IMR-90 (cell line): ENCODE data around the gene TNRC18. TPM values are rescaled to one million over a fixed set of nuclear protein-coding genes. Genes with fewer than 3 reads are reported as not detected.

ENCODE experiments used
- ATAC-seq: fragments of 200-7000 bp; cut with Tn5 transposase; 2 replicates; pipeline ENCODE4 v1.9.1; 2020; ENCODE audit warnings: low read depth, mild to moderate bottlenecking, moderate library complexity
- BruUV-seq: library from RNA; stranded (reverse); fragments of 400-500 nt; replicated peaks from 2 replicates; lab custom pipeline; 2021; lab: Mats Ljungman, UMichigan
- CTCF ChIA-PET: fragments of 300-600 bp; formaldehyde crosslinking; extraction: SDS; loops from one replicate; lab custom pipeline; 2021; ENCODE audit warnings: antibody characterized with exemption; lab: Yijun Ruan, JAX
- POLR2A ChIA-PET: fragments of 300-600 bp; sonication (Branson Sonifier 250); formaldehyde crosslinking; loops from one replicate; lab custom pipeline; 2022; ENCODE audit warnings: antibody characterized with exemption; ENCODE audit not compliant: unreplicated experiment; lab: Charles Lee
- DNase-seq: peaks from one replicate; pipeline ENCODE4 v3.0.0; 2013
- H2AFZ ChIP-seq: replicated peaks from 2 replicates; pipeline ENCODE3; 2013; ENCODE audit warnings: low read length, mild to moderate bottlenecking; ENCODE audit not compliant: poor library complexity
- H2AK5ac ChIP-seq: 2 replicates; pipeline ENCODE4 v1.6.1; 2013; ENCODE audit warnings: low read depth, low read length, inconsistent platforms
- H2AK9ac ChIP-seq: replicated peaks from 2 replicates; pipeline ENCODE3; 2013; ENCODE audit warnings: mild to moderate bottlenecking, low read depth, low read length, moderate library complexity; ENCODE audit not compliant: poor library complexity
- H2BK120ac ChIP-seq: 2 replicates; pipeline ENCODE4 v1.6.1; 2013; ENCODE audit warnings: low read depth, low read length, inconsistent platforms
- H2BK15ac ChIP-seq: 3 replicates; pipeline ENCODE4 v1.6.1; 2013; ENCODE audit warnings: low read depth, low read length, inconsistent platforms
- H2BK20ac ChIP-seq: 2 replicates; pipeline ENCODE4 v1.6.1; 2013; ENCODE audit warnings: low read depth, mild to moderate bottlenecking, inconsistent platforms, low read length, moderate library complexity
- H2BK5ac ChIP-seq: 2 replicates; pipeline ENCODE4 v1.6.1; 2013; ENCODE audit warnings: mild to moderate bottlenecking, low read depth, low read length, inconsistent platforms; ENCODE audit not compliant: poor library complexity, severe bottlenecking
- H3K14ac ChIP-seq: replicated peaks from 2 replicates; pipeline ENCODE4 v1.6.1; 2013; ENCODE audit warnings: low read depth, low read length, inconsistent platforms
- H3K18ac ChIP-seq: 2 replicates; pipeline ENCODE4 v1.6.1; 2013; ENCODE audit warnings: low read depth, low read length, control low read depth
- H3K23ac ChIP-seq: 2 replicates; pipeline ENCODE4 v1.6.1; 2013; ENCODE audit warnings: low read depth, low read length, inconsistent platforms
- H3K27ac ChIP-seq: 2 replicates; pipeline ENCODE4 v1.5.1; 2013; ENCODE audit warnings: mild to moderate bottlenecking, control low read depth, low read length; ENCODE audit not compliant: insufficient read depth
- H3K27me3 ChIP-seq: 2 replicates; pipeline ENCODE4 v1.6.1; 2013; ENCODE audit warnings: low read length; ENCODE audit not compliant: control insufficient read depth, insufficient read depth
- H3K36me3 ChIP-seq: 2 replicates; pipeline ENCODE4 v1.6.1; 2013; ENCODE audit warnings: low read length, mixed read lengths; ENCODE audit not compliant: control insufficient read depth, insufficient read depth
- H3K4ac ChIP-seq: 2 replicates; pipeline ENCODE4 v1.6.1; 2013; ENCODE audit warnings: low read depth, low read length, inconsistent platforms
- H3K4me1 ChIP-seq: 2 replicates; pipeline ENCODE4 v1.6.1; 2013; ENCODE audit warnings: low read length, mixed read lengths; ENCODE audit not compliant: control insufficient read depth, insufficient read depth
- H3K4me2 ChIP-seq: 2 replicates; pipeline ENCODE4 v1.6.1; 2013; ENCODE audit warnings: low read depth, mild to moderate bottlenecking, control low read depth, low read length, moderate library complexity
- H3K4me3 ChIP-seq: 2 replicates; pipeline ENCODE4 v1.5.1; 2013; ENCODE audit warnings: low read depth, mild to moderate bottlenecking, control low read depth, low read length, moderate library complexity; ENCODE audit not compliant: insufficient read depth
- H3K56ac ChIP-seq: 2 replicates; pipeline ENCODE4 v1.6.1; 2013; ENCODE audit warnings: low read length, inconsistent platforms; ENCODE audit not compliant: insufficient read depth; ENCODE audit errors: extremely low read depth
- H3K79me1 ChIP-seq, 2 experiments: 2 replicates each; pipeline ENCODE4 v1.6.1; 2013; ENCODE audit warnings: low read length in 2 of 2, inconsistent platforms in 1 of 2, low read depth in 1 of 2
- H3K9ac ChIP-seq: 2 replicates; pipeline ENCODE4 v1.6.1; 2013; ENCODE audit warnings: low read depth, low read length, control low read depth
- H3K9me1 ChIP-seq: 2 replicates; pipeline ENCODE4 v1.6.1; 2013; ENCODE audit warnings: low read length, inconsistent platforms; ENCODE audit not compliant: insufficient read depth
- H3K9me3 ChIP-seq: 2 replicates; pipeline ENCODE4 v1.6.1; 2013; ENCODE audit warnings: low read length; ENCODE audit not compliant: control insufficient read depth, insufficient read depth
- H4K20me1 ChIP-seq: 2 replicates; pipeline ENCODE4 v1.6.1; 2013; ENCODE audit warnings: low read length, inconsistent platforms; ENCODE audit not compliant: insufficient read depth
- H4K5ac ChIP-seq: 2 replicates; pipeline ENCODE4 v1.6.1; 2013; ENCODE audit warnings: mild to moderate bottlenecking, low read depth, low read length, control low read depth
- H4K8ac ChIP-seq, 2 experiments: 2 replicates each; pipeline ENCODE4 v1.6.1; 2013; ENCODE audit warnings: low read depth in 2 of 2, low read length in 2 of 2, control low read depth in 1 of 2, inconsistent platforms in 1 of 2
- H4K91ac ChIP-seq: 2 replicates; pipeline ENCODE4 v1.6.1; 2013; ENCODE audit warnings: low read depth, low read length, inconsistent platforms; ENCODE audit not compliant: insufficient read depth
- BHLHE40 ChIP-seq: fragments of 150-350 bp; IDR thresholded peaks from 2 replicates; pipeline ENCODE4 v1.6.1; 2016; ENCODE audit warnings: mild to moderate bottlenecking, low read depth, low read length
- CHD1 ChIP-seq: IDR thresholded peaks from 2 replicates; pipeline ENCODE4 v1.6.1; 2012; ENCODE audit warnings: low read depth, low read length, improper control_type of control experiment
- MXI1 ChIP-seq: IDR thresholded peaks from 2 replicates; pipeline ENCODE4 v1.6.1; 2012; ENCODE audit warnings: low read depth, mild to moderate bottlenecking, low read length, moderate library complexity, borderline replicate concordance
- POLR2A ChIP-seq: IDR thresholded peaks from 2 replicates; pipeline ENCODE4 v1.6.1; 2012; ENCODE audit warnings: mild to moderate bottlenecking, low read depth, low read length
- RAD21 ChIP-seq: IDR thresholded peaks from 2 replicates; pipeline ENCODE4 v1.6.1; 2012; ENCODE audit warnings: low read length, improper control_type of control experiment
- RCOR1 ChIP-seq: IDR thresholded peaks from 2 replicates; pipeline ENCODE4 v1.6.1; 2012; ENCODE audit warnings: mild to moderate bottlenecking, low read length, improper control_type of control experiment; ENCODE audit not compliant: insufficient replicate concordance
- RFX5 ChIP-seq: IDR thresholded peaks from 2 replicates; pipeline ENCODE4 v1.8.0; 2012; ENCODE audit warnings: low read depth, mild to moderate bottlenecking, low read length, moderate library complexity
- SMC3 ChIP-seq: fragments of 150-350 bp; IDR thresholded peaks from 2 replicates; pipeline ENCODE4 v1.6.1; 2016; ENCODE audit warnings: low read depth, mild to moderate bottlenecking, antibody characterized with exemption, low read length, moderate library complexity
- WGBS, 2 experiments: methylation state at CpG; one replicate each; pipeline versions ENCODE4 v1.1.5 to v1.1.7; 2013; ENCODE audit warnings: missing lambda C conversion rate in 2 of 2; ENCODE audit not compliant: insufficient read length in 1 of 2; ENCODE audit errors: extremely low coverage in 2 of 2; 5-methylcytosine and 5-hydroxymethylcytosine counted together
- dilution Hi-C: fragments of 300-500 bp; cut with HindIII; formaldehyde crosslinking; loops from one replicate; pipeline ENCODE4 v1.14.3; 2018; ENCODE audit warnings: low sequenced_read_pairs; ENCODE audit not compliant: unreplicated experiment
- in situ Hi-C: fragments of 300-500 bp; cut with MboI; formaldehyde crosslinking; loops from 3 replicates; pipeline ENCODE4 v1.14.3; 2019; ENCODE audit warnings: low sequenced_read_pairs, inconsistent platforms, mixed read lengths
- intact Hi-C: fragments of 100-400 bp; cut with micrococcal nuclease; formaldehyde crosslinking; loops from 2 replicates; pipeline ENCODE4 v1.10.0; 2022
- polyA plus RNA-seq, 3 experiments: library from polyadenylated mRNA; depleted of rRNA; stranded (reverse); fragments of >200 nt; gene quantifications; 2 replicates each; pipeline ENCODE4 v1.2.3, GENCODE V29; 2012; ENCODE audit warnings: low replicate concordance in 1 of 3
- total RNA-seq: library from RNA; depleted of rRNA; stranded (reverse); fragments of >200 nt; gene quantifications from 2 replicates; pipeline ENCODE4 v1.2.3, GENCODE V29; 2012
- TF ChIP-seq, protein P1 (sequence below): conservative IDR thresholded peaks from 2 replicates; pipeline ENCODE4 v1.5.1; 2012; ENCODE audit warnings: mild to moderate bottlenecking, low read depth, low read length, improper control_type of control experiment

Gene TNRC18
- total and polyA plus RNA-seq, 2 of the 4 experiments (the other 2 are of a cell fraction), result 4.7 to 29.6 TPM

DNA sequence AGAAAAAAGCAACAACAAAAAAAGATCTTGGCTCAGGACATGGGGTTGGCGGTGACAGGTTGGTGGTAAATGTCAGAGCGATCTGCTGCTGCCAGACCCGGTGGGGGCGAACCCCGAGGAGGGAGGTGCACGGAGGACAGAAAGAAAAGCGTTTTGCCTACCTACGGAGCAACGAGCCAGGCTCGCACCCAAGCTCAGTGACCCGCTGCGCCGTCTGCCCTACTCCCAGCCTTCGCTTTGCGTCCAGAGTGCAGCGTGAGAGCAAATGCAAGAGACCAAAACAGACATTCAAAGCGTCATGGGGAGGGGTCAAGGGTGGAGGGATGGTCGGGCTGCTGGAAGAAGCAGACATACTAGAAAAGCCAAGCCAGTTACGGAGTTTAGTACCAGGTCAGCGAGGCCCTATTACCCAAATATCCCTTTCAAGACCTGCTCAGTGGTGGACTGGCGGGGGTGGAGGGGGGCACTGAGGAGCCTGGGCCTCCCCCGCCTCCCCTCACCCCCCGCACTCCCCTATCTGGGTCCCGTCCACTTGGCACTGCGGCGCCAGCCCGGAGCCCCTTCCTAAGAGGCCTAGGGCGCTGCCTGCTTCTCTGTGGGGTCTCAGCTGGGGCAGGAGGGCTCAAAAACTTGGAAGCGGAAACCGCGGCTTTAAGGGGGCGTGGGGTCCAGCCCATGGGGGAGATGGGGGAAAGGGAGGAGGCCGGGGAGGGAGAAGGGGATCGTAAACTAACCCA, 74.0 kb downstream of the TNRC18 start:
- dilution Hi-C loops (no loop called here), in situ Hi-C loops (no loop called here), intact Hi-C loops (no loop called here)
- BruUV-seq, result no TSS peak
- Histone ChIP-seq H4K91ac (no peak overlapping the region), H2AFZ (no peak overlapping the region), H2BK20ac (no peak overlapping the region), H3K23ac (no peak overlapping the region), H4K8ac (no peak overlapping the region), H3K56ac (no peak overlapping the region), H3K18ac (no peak overlapping the region), H3K36me3 (peaks cover 70% of the 10 kb centered on the region), H3K4me2 (no peak overlapping the region), H4K20me1 (peaks cover 67% of the 10 kb centered on the region), H2AK5ac (no peak overlapping the region), H3K27me3 (no peaks in the 10 kb centered on the region), H3K9ac (no peak overlapping the region), H2AK9ac (no peak overlapping the region), H3K14ac (no peak overlapping the region), H2BK15ac (no peak overlapping the region), H3K79me1 (peaks cover 9 to 81% of the 10 kb centered on the region in 2 experiments), H3K9me1 (peaks cover 19% of the 10 kb centered on the region), H4K5ac (no peak overlapping the region), H3K4me3 (no peak overlapping the region), H2BK120ac (no peak overlapping the region), H3K9me3 (no peaks in the 10 kb centered on the region), H3K4ac (no peak overlapping the region), H3K4me1 (peaks cover 9% of the 10 kb centered on the region), H2BK5ac (no peak overlapping the region), H3K27ac (no peak overlapping the region)
- DNase-seq (no peak), ATAC-seq (no peak)
- 78% methylated on average over 10 of the region's 34 CpGs; no CpG with 5 or more reads in 1 of the 2 experiments for WGBS, 2 experiments
- TF ChIP-seq POLR2A (no peak), RAD21 (no peak), MXI1 (no peak), SMC3 (no peak), RCOR1 (no peak), CHD1 (no peak), BHLHE40 (no peak), RFX5 (no peak)
- TF ChIP-seq, protein P1, sequence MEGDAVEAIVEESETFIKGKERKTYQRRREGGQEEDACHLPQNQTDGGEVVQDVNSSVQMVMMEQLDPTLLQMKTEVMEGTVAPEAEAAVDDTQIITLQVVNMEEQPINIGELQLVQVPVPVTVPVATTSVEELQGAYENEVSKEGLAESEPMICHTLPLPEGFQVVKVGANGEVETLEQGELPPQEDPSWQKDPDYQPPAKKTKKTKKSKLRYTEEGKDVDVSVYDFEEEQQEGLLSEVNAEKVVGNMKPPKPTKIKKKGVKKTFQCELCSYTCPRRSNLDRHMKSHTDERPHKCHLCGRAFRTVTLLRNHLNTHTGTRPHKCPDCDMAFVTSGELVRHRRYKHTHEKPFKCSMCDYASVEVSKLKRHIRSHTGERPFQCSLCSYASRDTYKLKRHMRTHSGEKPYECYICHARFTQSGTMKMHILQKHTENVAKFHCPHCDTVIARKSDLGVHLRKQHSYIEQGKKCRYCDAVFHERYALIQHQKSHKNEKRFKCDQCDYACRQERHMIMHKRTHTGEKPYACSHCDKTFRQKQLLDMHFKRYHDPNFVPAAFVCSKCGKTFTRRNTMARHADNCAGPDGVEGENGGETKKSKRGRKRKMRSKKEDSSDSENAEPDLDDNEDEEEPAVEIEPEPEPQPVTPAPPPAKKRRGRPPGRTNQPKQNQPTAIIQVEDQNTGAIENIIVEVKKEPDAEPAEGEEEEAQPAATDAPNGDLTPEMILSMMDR, result no peak
- CTCF ChIA-PET, result no interaction called here
- POLR2A ChIA-PET, result no interaction called here
